GM21619 (cell line): ENCODE results near the gene AKR1E2.
"Not testable (repeated sequence)": the region's sequence is repeated elsewhere in the genome, so short reads cannot be mapped to it uniquely, and the experiment has no call there.

Experiments used
- ATAC-seq: cut with Tn5 transposase; IDR thresholded peaks from one replicate; pipeline ENCODE4 v1.9.1; 2021; ENCODE audit not compliant: unreplicated experiment

Gene AKR1E2

GRCh38 chr10:4813023-4813422 lies 13.0 kb upstream of the AKR1E2 start:
- ATAC-seq, result no peak

GRCh38 chr10:4813496-4813895 lies 12.5 kb upstream of the AKR1E2 start:
- no peak for ATAC-seq

- not testable (repeated sequence) for ATAC-seq
These were observed 10.3 kb upstream of the AKR1E2 start for GRCh38 chr10:4815646-4816180.

- ATAC-seq, result no peak
These were observed 9.0 kb upstream of the AKR1E2 start for GRCh38 chr10:4816966-4817365.

- ATAC-seq, result no peak
These were observed 6.9 kb upstream of the AKR1E2 start for GRCh38 chr10:4819067-4819466.

GRCh38 chr10:4819707-4820106 lies 6.3 kb upstream of the AKR1E2 start:
- no peak for ATAC-seq

GRCh38 chr10:4820804-4821401 lies 5.1 kb upstream of the AKR1E2 start:
- ATAC-seq, result no peak

GRCh38 chr10:4822208-4822607 lies 3.8 kb upstream of the AKR1E2 start:
- no peak for ATAC-seq

GRCh38 chr10:4824791-4825310 lies 1.2 kb upstream of the AKR1E2 start:
- ATAC-seq, result no peak

- no peak for ATAC-seq
These were observed 545 bp upstream of the AKR1E2 start for GRCh38 chr10:4825456-4825867.

GRCh38 chr10:4826792-4827324 lies 851 bp downstream of the AKR1E2 start:
- ATAC-seq, result no peak

- ATAC-seq, result no peak
These were observed 2.0 kb downstream of the AKR1E2 start for GRCh38 chr10:4828005-4828404.

GRCh38 chr10:4830551-4830950 lies 4.5 kb downstream of the AKR1E2 start:
- no peak for ATAC-seq

- no peak for ATAC-seq
These were observed 5.1 kb downstream of the AKR1E2 start for GRCh38 chr10:4831091-4831490.

GRCh38 chr10:4833286-4833685 lies 7.3 kb downstream of the AKR1E2 start:
- ATAC-seq, result no peak

- no peak for ATAC-seq
These were observed 8.9 kb downstream of the AKR1E2 start for GRCh38 chr10:4834898-4835405.

GRCh38 chr10:4835494-4835918 lies 9.5 kb downstream of the AKR1E2 start:
- no peak for ATAC-seq

GRCh38 chr10:4836416-4836969 lies 10.5 kb downstream of the AKR1E2 start:
- ATAC-seq, result no peak

- no peak for ATAC-seq
These were observed 11.5 kb downstream of the AKR1E2 start for GRCh38 chr10:4837551-4837950.

- ATAC-seq, result no peak
These were observed 12.7 kb downstream of the AKR1E2 start for GRCh38 chr10:4838743-4839142.

- ATAC-seq, result no peak
These were observed 13.3 kb downstream of the AKR1E2 start for GRCh38 chr10:4839353-4839752.

- no peak for ATAC-seq
These were observed 14.1 kb downstream of the AKR1E2 start for GRCh38 chr10:4840151-4840550.
